ENCODE data around the gene GTF3C1.

GTF3C1 gene

GRCh38 chr16:27566417-27566816 lies 16.7 kb upstream of the GTF3C1 start:
- no peak for TF ChIP-seq CTCF (IDR thresholded peaks at IDR 0.05; ENCODE audit: control extremely low read depth, extremely low read depth, low read depth, missing control alignments)
- ChIA-PET POLR2A (interaction anchor here (0.7 kb wide), 1 partner anchor 28 kb away, joined by 3 read pairs; no protein-coding TSS in a partner anchor), CTCF (no interaction called here)
- no peak for DNase-seq (ENCODE audit: extremely low spot score)

GRCh38 chr16:27564224-27564623 lies 14.5 kb upstream of the GTF3C1 start:
- ChIA-PET CTCF (interaction anchor here (1.5 kb wide), 1 partner anchor 12 kb away, joined by 4 read pairs; no protein-coding TSS in a partner anchor), POLR2A (no interaction called here)
- TF ChIP-seq CTCF (IDR thresholded peaks at IDR 0.05; ENCODE audit: control extremely low read depth, extremely low read depth, low read depth, missing control alignments): no peak
- no peak for DNase-seq (ENCODE audit: extremely low spot score)

GRCh38 chr16:27561216-27561615 lies 11.5 kb upstream of the GTF3C1 start:
- DNase-seq (ENCODE audit: extremely low spot score): no peak
- POLR2A ChIA-PET: no interaction called here
- no peak for TF ChIP-seq CTCF (IDR thresholded peaks at IDR 0.05; ENCODE audit: control extremely low read depth, extremely low read depth, low read depth, missing control alignments)
- CTCF ChIA-PET: interaction anchor here (2.0 kb wide), 1 partner anchor 12 kb away, joined by 4 read pairs; the partner anchor contains the start of genes GTF3C1 and KATNIP

GRCh38 chr16:27558932-27559331 lies 9.2 kb upstream of the GTF3C1 start:
- DNase-seq (ENCODE audit: extremely low spot score): no peak
- POLR2A ChIA-PET: no interaction called here
- TF ChIP-seq CTCF (IDR thresholded peaks at IDR 0.05; ENCODE audit: control extremely low read depth, extremely low read depth, low read depth, missing control alignments): no peak
- CTCF ChIA-PET: interaction anchor here (0.8 to 2.1 kb wide), 2 partner anchors 9 to 11 kb away, joined by 3 to 5 read pairs; partner anchors contain the start of genes GTF3C1 and KATNIP

- no peak for DNase-seq (ENCODE audit: extremely low spot score)
- ChIA-PET CTCF (interaction anchor here (0.8 to 2.1 kb wide), 2 partner anchors 8 to 11 kb away, joined by 3 to 5 read pairs; partner anchors contain the start of genes GTF3C1 and KATNIP), POLR2A (no interaction called here)
- TF ChIP-seq CTCF (IDR thresholded peaks at IDR 0.05; ENCODE audit: control extremely low read depth, extremely low read depth, low read depth, missing control alignments): no peak
These were observed 8.7 kb upstream of the GTF3C1 start for GRCh38 chr16:27558434-27558833.

- DNase-seq (ENCODE audit: extremely low spot score): no peak
- TF ChIP-seq CTCF (IDR thresholded peaks at IDR 0.05; ENCODE audit: control extremely low read depth, extremely low read depth, low read depth, missing control alignments): no peak
- ChIA-PET POLR2A (no interaction called here), CTCF (no interaction called here)
These were observed 6.8 kb upstream of the GTF3C1 start for GRCh38 chr16:27556471-27556870.
